HUES6 (cell line): ENCODE measurements around the gene JHY.
"Not testable (repeated sequence)": the region's sequence is repeated elsewhere in the genome, so short reads cannot be mapped to it uniquely, and the experiment has no call there.

Experiments used
- H3K27ac ChIP-seq: 2 replicates; pipeline ENCODE4 v1.7.0; 2013; ENCODE audit warnings: low read depth, mild to moderate bottlenecking, low read length, inconsistent platforms
- H3K27me3 ChIP-seq: 2 replicates; pipeline ENCODE4 v1.6.1; 2013; ENCODE audit warnings: low read length; ENCODE audit not compliant: control insufficient read depth, insufficient read depth
- H3K36me3 ChIP-seq: 2 replicates; pipeline ENCODE4 v1.6.1; 2013; ENCODE audit warnings: low read length; ENCODE audit not compliant: control insufficient read depth, insufficient read depth
- H3K4me1 ChIP-seq: 2 replicates; pipeline ENCODE4 v1.6.1; 2013; ENCODE audit warnings: low read length; ENCODE audit not compliant: control insufficient read depth, insufficient read depth
- H3K4me3 ChIP-seq: 2 replicates; pipeline ENCODE4 v1.5.1; 2013; ENCODE audit warnings: low read depth, low read length
- H3K9ac ChIP-seq: one replicate; pipeline ENCODE4 v1.6.1; 2013; ENCODE audit warnings: mild to moderate bottlenecking, low read length
- H3K9me3 ChIP-seq: 2 replicates; pipeline ENCODE4 v1.6.1; 2013; ENCODE audit warnings: low read depth, low read length; ENCODE audit not compliant: control insufficient read depth, insufficient read depth

The JHY gene

GRCh38 chr11:122852074-122852795, 30.3 kb upstream of the JHY start:
- Histone ChIP-seq H3K36me3 (no peaks in the 10 kb centered on the region), H3K27me3 (no peaks in the 10 kb centered on the region), H3K9ac (no peak overlapping the region), H3K4me3 (no peak overlapping the region), H3K9me3 (no peaks in the 10 kb centered on the region), H3K27ac (no peak overlapping the region), H3K4me1 (peaks cover 40% of the 10 kb centered on the region)

- no peak overlapping the region for H3K27ac ChIP-seq
- H3K9ac ChIP-seq, result no peak overlapping the region
- H3K27me3 ChIP-seq, result no peaks in the 10 kb centered on the region
- H3K4me3 ChIP-seq, result no peak overlapping the region
- no peaks in the 10 kb centered on the region for H3K9me3 ChIP-seq
- H3K4me1 ChIP-seq, result peaks cover 40% of the 10 kb centered on the region
- H3K36me3 ChIP-seq, result no peaks in the 10 kb centered on the region
These were observed 29.8 kb upstream of the JHY start for GRCh38 chr11:122852796-122853160.

GRCh38 chr11:122853261-122853660, 29.3 kb upstream of the JHY start:
- no peaks in the 10 kb centered on the region for H3K27me3 ChIP-seq
- H3K9ac ChIP-seq, result no peak overlapping the region
- H3K4me1 ChIP-seq, result peaks cover 40% of the 10 kb centered on the region
- no peak overlapping the region for H3K4me3 ChIP-seq
- H3K36me3 ChIP-seq, result no peaks in the 10 kb centered on the region
- H3K9me3 ChIP-seq, result no peaks in the 10 kb centered on the region
- H3K27ac ChIP-seq, result no peak overlapping the region

DNA sequence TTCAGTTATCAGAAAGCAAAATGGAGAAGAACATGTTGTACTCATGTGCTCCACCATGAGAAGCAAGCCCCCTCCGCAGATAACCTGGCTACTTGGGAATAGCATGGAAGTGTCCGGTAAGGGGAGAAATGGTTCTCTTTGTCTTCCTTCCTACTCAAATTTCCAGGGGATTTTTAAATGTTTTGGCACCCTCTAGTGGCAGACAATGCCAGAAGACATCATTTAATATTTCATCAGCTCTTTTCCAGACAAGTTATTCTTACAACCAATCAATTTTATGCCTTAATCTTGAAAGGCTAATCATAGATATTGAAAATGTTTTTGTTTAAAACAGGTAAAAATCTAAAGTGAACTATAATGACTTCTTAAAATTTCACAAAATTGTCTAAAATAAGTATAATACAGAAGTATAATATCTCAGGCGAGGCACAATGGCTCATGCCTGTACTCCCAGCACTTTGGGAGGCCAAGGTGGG, 28.6 kb upstream of the JHY start:
- Histone ChIP-seq H3K4me3 (no peak overlapping the region), H3K9ac (no peak overlapping the region), H3K4me1 (peaks cover 38% of the 10 kb centered on the region), H3K27ac (no peak overlapping the region), H3K36me3 (no peaks in the 10 kb centered on the region), H3K27me3 (no peaks in the 10 kb centered on the region), H3K9me3 (no peaks in the 10 kb centered on the region)

- H3K9ac ChIP-seq, result no peak overlapping the region
- no peaks in the 10 kb centered on the region for H3K27me3 ChIP-seq
- H3K4me1 ChIP-seq, result no peaks in the 10 kb centered on the region
- H3K9me3 ChIP-seq, result no peaks in the 10 kb centered on the region
- no peaks in the 10 kb centered on the region for H3K36me3 ChIP-seq
- H3K27ac ChIP-seq, result no peak overlapping the region
- no peak overlapping the region for H3K4me3 ChIP-seq
These were observed 20.9 kb upstream of the JHY start for GRCh38 chr11:122861631-122862030.

DNA sequence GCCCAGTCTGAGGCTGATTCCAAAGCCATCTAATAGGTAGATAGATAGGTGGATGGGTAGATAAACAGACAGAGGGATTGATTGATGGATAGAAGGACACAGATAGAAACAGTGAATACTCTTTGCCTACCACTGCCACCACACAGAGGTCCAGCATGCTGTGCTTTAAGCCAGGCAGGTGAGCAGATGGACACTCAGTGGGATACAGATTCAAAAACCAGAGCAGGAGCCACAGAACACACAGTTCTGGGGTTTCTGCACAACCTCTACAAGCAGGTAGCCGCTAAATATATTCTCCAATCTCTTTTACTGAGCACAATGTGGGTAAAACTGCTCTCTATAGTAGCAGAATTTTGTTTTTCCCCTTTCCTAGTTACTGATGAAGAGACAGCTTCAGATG, 20.5 kb upstream of the JHY start:
- Histone ChIP-seq H3K4me1 (no peaks in the 10 kb centered on the region), H3K27me3 (no peaks in the 10 kb centered on the region), H3K4me3 (no peak overlapping the region), H3K9ac (no peak overlapping the region), H3K9me3 (no peaks in the 10 kb centered on the region), H3K27ac (no peak overlapping the region), H3K36me3 (no peaks in the 10 kb centered on the region)

DNA sequence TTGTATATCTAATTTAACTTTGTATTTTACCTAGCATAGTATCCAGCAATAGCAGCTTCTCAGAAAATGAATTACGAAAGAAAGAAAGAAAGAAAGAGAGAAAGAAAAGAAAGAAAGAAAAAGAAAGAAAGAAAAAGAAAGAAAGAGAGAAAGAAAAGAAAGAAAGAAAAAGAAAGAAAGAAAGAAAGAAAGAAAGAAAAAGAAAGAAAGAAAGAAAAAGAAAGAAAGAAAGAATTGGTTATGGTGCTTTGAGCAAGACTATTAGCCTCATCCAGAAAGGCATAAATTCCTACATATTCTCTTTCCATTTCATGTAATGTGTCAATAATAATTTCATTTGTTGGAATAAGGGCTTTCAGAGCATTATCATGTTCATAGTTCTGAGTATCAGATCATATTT, 19.4 kb upstream of the JHY start:
- H3K4me3 ChIP-seq, H3K36me3 ChIP-seq, H3K27me3 ChIP-seq, H3K4me1 ChIP-seq, H3K27ac ChIP-seq, H3K9me3 ChIP-seq, H3K9ac ChIP-seq: not testable (repeated sequence)

DNA sequence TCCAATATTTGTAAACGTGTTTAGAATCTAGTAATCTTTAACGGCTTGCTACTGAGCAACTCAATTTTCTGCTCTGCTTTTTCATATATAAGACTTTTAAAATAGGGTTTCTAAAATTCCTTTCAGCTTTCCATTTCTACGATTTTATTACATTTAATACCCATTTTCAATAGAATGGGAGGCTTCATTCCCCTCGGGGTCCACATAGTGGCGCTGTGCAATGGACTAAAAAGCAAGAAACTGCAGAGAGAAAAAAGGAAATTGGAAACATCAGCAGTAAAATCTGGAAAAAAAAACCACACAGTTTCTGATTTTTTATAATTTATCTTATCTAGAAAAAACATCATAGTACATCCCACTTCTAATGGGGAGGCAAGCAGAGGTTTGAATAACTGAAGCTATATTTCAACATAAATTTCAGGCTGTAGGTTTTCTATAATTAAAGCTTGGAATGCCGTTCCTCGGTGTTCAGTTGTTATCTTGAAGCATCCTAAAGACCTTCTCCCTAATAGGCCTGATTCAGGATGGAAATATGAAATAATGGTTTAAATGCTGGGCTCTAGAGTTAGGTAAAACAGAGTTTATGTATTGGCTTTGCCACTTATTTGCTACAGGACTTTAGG, 18.7 kb upstream of the JHY start:
- Histone ChIP-seq H3K27ac (no peak overlapping the region), H3K9ac (no peak overlapping the region), H3K36me3 (no peaks in the 10 kb centered on the region), H3K27me3 (no peaks in the 10 kb centered on the region), H3K4me1 (no peaks in the 10 kb centered on the region), H3K9me3 (no peaks in the 10 kb centered on the region), H3K4me3 (no peak overlapping the region)

- Histone ChIP-seq H3K36me3 (no peaks in the 10 kb centered on the region), H3K9ac (no peak overlapping the region), H3K4me3 (no peak overlapping the region), H3K9me3 (no peaks in the 10 kb centered on the region), H3K27ac (no peak overlapping the region), H3K4me1 (no peaks in the 10 kb centered on the region), H3K27me3 (no peaks in the 10 kb centered on the region)
These were observed 18.0 kb upstream of the JHY start for GRCh38 chr11:122864386-122865115.

DNA sequence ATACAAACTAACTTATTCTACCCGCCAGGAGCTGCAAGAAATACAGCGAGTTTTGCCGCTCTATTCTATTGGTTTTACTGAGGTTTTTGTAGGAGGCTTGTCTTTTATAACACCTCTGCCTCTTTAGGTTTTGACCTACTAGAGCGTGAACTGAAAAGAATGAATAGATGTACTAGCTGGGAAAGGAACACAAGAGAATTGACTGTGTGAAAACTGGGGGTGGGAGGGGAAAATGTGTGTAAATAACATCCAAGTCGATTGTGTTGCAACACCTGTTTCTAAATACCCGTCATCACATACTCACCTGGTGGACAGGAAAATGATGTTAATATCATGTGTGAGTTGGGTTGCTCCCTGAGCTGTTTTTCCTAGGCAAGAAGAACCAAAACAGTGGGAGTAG, 12.9 kb upstream of the JHY start:
- Histone ChIP-seq H3K4me3 (no peak overlapping the region), H3K27me3 (no peaks in the 10 kb centered on the region), H3K9ac (no peak overlapping the region), H3K4me1 (peaks cover 6% of the 10 kb centered on the region; the same call in 1 of the 2 replicates), H3K36me3 (no peaks in the 10 kb centered on the region), H3K9me3 (no peaks in the 10 kb centered on the region), H3K27ac (no peak overlapping the region)

- H3K27ac ChIP-seq, result no peak overlapping the region
- H3K4me3 ChIP-seq, result no peak overlapping the region
- no peaks in the 10 kb centered on the region for H3K9me3 ChIP-seq
- no peaks in the 10 kb centered on the region for H3K27me3 ChIP-seq
- no peak overlapping the region for H3K9ac ChIP-seq
- peaks cover 6% of the 10 kb centered on the region; the same call in 1 of the 2 replicates for H3K4me1 ChIP-seq
- no peaks in the 10 kb centered on the region for H3K36me3 ChIP-seq
These were observed 11.3 kb upstream of the JHY start for GRCh38 chr11:122871302-122871701.
